ENCODE data around the gene PBOV1.

The PBOV1 gene

GRCh38 chr6:138196122-138196738 is 22.1 kb downstream of the PBOV1 start:
- WGBS (ENCODE audit: insufficient coverage) = 100% methylated on average over 3 of the region's 3 CpGs
- Histone ChIP-seq H3K4me3 (ENCODE audit: control insufficient read depth in 1 of 7, extremely low read depth in 1 of 7, insufficient read depth in 4 of 7, low read depth in 2 of 7, low read length in 6 of 7) (no peak overlapping the region), H3K9me3 (ENCODE audit: control extremely low read depth in 1 of 5, control insufficient read depth in 4 of 5, insufficient read depth in 2 of 5, low read depth in 1 of 5, low read length in 4 of 5) (no peaks in the 10 kb centered on the region), H3K27me3 (replicated peaks in 2 of 5; ENCODE audit: control insufficient read depth in 4 of 5, insufficient read depth in 5 of 5, low read length in 4 of 5) (no peaks in the 10 kb centered on the region), H3K4me1 (ENCODE audit: control extremely low read depth in 1 of 4, control insufficient read depth in 4 of 4, insufficient read depth in 4 of 4, low read length in 3 of 4) (no peaks in the 10 kb centered on the region), H3K36me3 (ENCODE audit: control insufficient read depth in 4 of 4, insufficient read depth in 4 of 4, low read length in 3 of 4) (no peaks in the 10 kb centered on the region), H3K27ac (ENCODE audit: insufficient read depth in 1 of 2, low read depth in 1 of 2, low read length in 2 of 2, poor library complexity in 1 of 2, severe bottlenecking in 2 of 2) (no peak overlapping the region)
- POLR2A ChIA-PET = no interaction called here
- CTCF ChIA-PET = no interaction called here
- no peak for DNase-seq

GRCh38 chr6:138194287-138194686 is 24.0 kb downstream of the PBOV1 start:
- POLR2A ChIA-PET = no interaction called here
- DNase-seq = no peak
- Histone ChIP-seq H3K36me3 (ENCODE audit: control insufficient read depth in 4 of 4, insufficient read depth in 4 of 4, low read length in 3 of 4) (no peaks in the 10 kb centered on the region), H3K27me3 (replicated peaks in 2 of 5; ENCODE audit: control insufficient read depth in 4 of 5, insufficient read depth in 5 of 5, low read length in 4 of 5) (no peaks in the 10 kb centered on the region), H3K4me3 (ENCODE audit: control insufficient read depth in 1 of 7, extremely low read depth in 1 of 7, insufficient read depth in 4 of 7, low read depth in 2 of 7, low read length in 6 of 7) (no peak overlapping the region), H3K4me1 (ENCODE audit: control extremely low read depth in 1 of 4, control insufficient read depth in 4 of 4, insufficient read depth in 4 of 4, low read length in 3 of 4) (no peaks in the 10 kb centered on the region), H3K27ac (ENCODE audit: insufficient read depth in 1 of 2, low read depth in 1 of 2, low read length in 2 of 2, poor library complexity in 1 of 2, severe bottlenecking in 2 of 2) (no peak overlapping the region), H3K9me3 (ENCODE audit: control extremely low read depth in 1 of 5, control insufficient read depth in 4 of 5, insufficient read depth in 2 of 5, low read depth in 1 of 5, low read length in 4 of 5) (no peaks in the 10 kb centered on the region)
- WGBS (ENCODE audit: insufficient coverage) = 100% methylated on average over 1 of the region's 4 CpGs
- CTCF ChIA-PET = no interaction called here

GRCh38 chr6:138188278-138188941 is 29.9 kb downstream of the PBOV1 start:
- no peak for DNase-seq
- Histone ChIP-seq H3K4me3 (ENCODE audit: control insufficient read depth in 1 of 7, extremely low read depth in 1 of 7, insufficient read depth in 4 of 7, low read depth in 2 of 7, low read length in 6 of 7) (no peak overlapping the region), H3K27me3 (replicated peaks in 2 of 5; ENCODE audit: control insufficient read depth in 4 of 5, insufficient read depth in 5 of 5, low read length in 4 of 5) (peaks cover 0 to 5% (median 0%) of the 10 kb centered on the region in 5 experiments), H3K36me3 (ENCODE audit: control insufficient read depth in 4 of 4, insufficient read depth in 4 of 4, low read length in 3 of 4) (no peaks in the 10 kb centered on the region), H3K4me1 (ENCODE audit: control extremely low read depth in 1 of 4, control insufficient read depth in 4 of 4, insufficient read depth in 4 of 4, low read length in 3 of 4) (no peaks in the 10 kb centered on the region), H3K9me3 (ENCODE audit: control extremely low read depth in 1 of 5, control insufficient read depth in 4 of 5, insufficient read depth in 2 of 5, low read depth in 1 of 5, low read length in 4 of 5) (peaks cover 0 to 4% (median 0%) of the 10 kb centered on the region in 5 experiments), H3K27ac (ENCODE audit: insufficient read depth in 1 of 2, low read depth in 1 of 2, low read length in 2 of 2, poor library complexity in 1 of 2, severe bottlenecking in 2 of 2) (no peak overlapping the region)
- WGBS (ENCODE audit: insufficient coverage) = 90% methylated on average over 2 of the region's 5 CpGs
- ChIA-PET CTCF (no interaction called here), POLR2A (no interaction called here)

- Histone ChIP-seq H3K36me3 (ENCODE audit: control insufficient read depth in 4 of 4, insufficient read depth in 4 of 4, low read length in 3 of 4) (no peaks in the 10 kb centered on the region), H3K4me3 (ENCODE audit: control insufficient read depth in 1 of 7, extremely low read depth in 1 of 7, insufficient read depth in 4 of 7, low read depth in 2 of 7, low read length in 6 of 7) (no peak overlapping the region), H3K9me3 (ENCODE audit: control extremely low read depth in 1 of 5, control insufficient read depth in 4 of 5, insufficient read depth in 2 of 5, low read depth in 1 of 5, low read length in 4 of 5) (peaks cover 0 to 4% (median 0%) of the 10 kb centered on the region in 5 experiments), H3K27me3 (replicated peaks in 2 of 5; ENCODE audit: control insufficient read depth in 4 of 5, insufficient read depth in 5 of 5, low read length in 4 of 5) (peaks cover 0 to 7% (median 0%) of the 10 kb centered on the region in 5 experiments), H3K4me1 (ENCODE audit: control extremely low read depth in 1 of 4, control insufficient read depth in 4 of 4, insufficient read depth in 4 of 4, low read length in 3 of 4) (no peaks in the 10 kb centered on the region), H3K27ac (ENCODE audit: insufficient read depth in 1 of 2, low read depth in 1 of 2, low read length in 2 of 2, poor library complexity in 1 of 2, severe bottlenecking in 2 of 2) (no peak overlapping the region)
- POLR2A ChIA-PET = no interaction called here
- 96% methylated on average over 4 of the region's 4 CpGs for WGBS (ENCODE audit: insufficient coverage)
- CTCF ChIA-PET = no interaction called here
- no peak for DNase-seq
Measured at GRCh38 chr6:138187156-138187555, 31.1 kb downstream of the PBOV1 start.

GRCh38 chr6:138184230-138184629 is 34.1 kb downstream of the PBOV1 start:
- no peaks in the 10 kb centered on the region for H3K4me1 ChIP-seq (ENCODE audit: control extremely low read depth in 1 of 4, control insufficient read depth in 4 of 4, insufficient read depth in 4 of 4, low read length in 3 of 4)
- no peaks in the 10 kb centered on the region for H3K36me3 ChIP-seq (ENCODE audit: control insufficient read depth in 4 of 4, insufficient read depth in 4 of 4, low read length in 3 of 4)
- H3K27me3 ChIP-seq (replicated peaks in 2 of 5; ENCODE audit: control insufficient read depth in 4 of 5, insufficient read depth in 5 of 5, low read length in 4 of 5) = peaks cover 0 to 7% (median 0%) of the 10 kb centered on the region in 5 experiments
- no peak for DNase-seq
- ChIA-PET POLR2A (no interaction called here), CTCF (interaction anchor here (1.4 kb wide), 1 partner anchor 8 kb away, joined by 4 read pairs; no protein-coding TSS in a partner anchor)
- H3K4me3 ChIP-seq (ENCODE audit: control insufficient read depth in 1 of 7, extremely low read depth in 1 of 7, insufficient read depth in 4 of 7, low read depth in 2 of 7, low read length in 6 of 7) = no peak overlapping the region
- peaks cover 0 to 4% (median 0%) of the 10 kb centered on the region in 5 experiments for H3K9me3 ChIP-seq (ENCODE audit: control extremely low read depth in 1 of 5, control insufficient read depth in 4 of 5, insufficient read depth in 2 of 5, low read depth in 1 of 5, low read length in 4 of 5)
- 89% methylated on average over 3 of the region's 3 CpGs for WGBS (ENCODE audit: insufficient coverage)
- no peak overlapping the region for H3K27ac ChIP-seq (ENCODE audit: insufficient read depth in 1 of 2, low read depth in 1 of 2, low read length in 2 of 2, poor library complexity in 1 of 2, severe bottlenecking in 2 of 2)

- H3K27me3 ChIP-seq (replicated peaks in 2 of 5; ENCODE audit: control insufficient read depth in 4 of 5, insufficient read depth in 5 of 5, low read length in 4 of 5) = peaks cover 0 to 7% (median 0%) of the 10 kb centered on the region in 5 experiments
- H3K4me1 ChIP-seq (ENCODE audit: control extremely low read depth in 1 of 4, control insufficient read depth in 4 of 4, insufficient read depth in 4 of 4, low read length in 3 of 4) = no peaks in the 10 kb centered on the region
- no peak for DNase-seq
- H3K4me3 ChIP-seq (ENCODE audit: control insufficient read depth in 1 of 7, extremely low read depth in 1 of 7, insufficient read depth in 4 of 7, low read depth in 2 of 7, low read length in 6 of 7) = no peak overlapping the region
- POLR2A ChIA-PET = no interaction called here
- 100% methylated on average over 3 of the region's 4 CpGs for WGBS (ENCODE audit: insufficient coverage)
- CTCF ChIA-PET = interaction anchor here (1.4 kb wide), 1 partner anchor 9 kb away, joined by 4 read pairs; no protein-coding TSS in a partner anchor
- no peak overlapping the region for H3K27ac ChIP-seq (ENCODE audit: insufficient read depth in 1 of 2, low read depth in 1 of 2, low read length in 2 of 2, poor library complexity in 1 of 2, severe bottlenecking in 2 of 2)
- no peaks in the 10 kb centered on the region for H3K36me3 ChIP-seq (ENCODE audit: control insufficient read depth in 4 of 4, insufficient read depth in 4 of 4, low read length in 3 of 4)
- peaks cover 0 to 4% (median 0%) of the 10 kb centered on the region in 5 experiments for H3K9me3 ChIP-seq (ENCODE audit: control extremely low read depth in 1 of 5, control insufficient read depth in 4 of 5, insufficient read depth in 2 of 5, low read depth in 1 of 5, low read length in 4 of 5)
Measured at GRCh38 chr6:138183790-138184134, 34.5 kb downstream of the PBOV1 start.

GRCh38 chr6:138182939-138183789 is 35.1 kb downstream of the PBOV1 start:
- no peak for DNase-seq
- WGBS (ENCODE audit: insufficient coverage) = 96% methylated on average over 8 of the region's 8 CpGs
- Histone ChIP-seq H3K36me3 (ENCODE audit: control insufficient read depth in 4 of 4, insufficient read depth in 4 of 4, low read length in 3 of 4) (no peaks in the 10 kb centered on the region), H3K4me3 (ENCODE audit: control insufficient read depth in 1 of 7, extremely low read depth in 1 of 7, insufficient read depth in 4 of 7, low read depth in 2 of 7, low read length in 6 of 7) (no peak overlapping the region), H3K27me3 (replicated peaks in 2 of 5; ENCODE audit: control insufficient read depth in 4 of 5, insufficient read depth in 5 of 5, low read length in 4 of 5) (peaks cover 0 to 7% (median 0%) of the 10 kb centered on the region in 5 experiments), H3K9me3 (ENCODE audit: control extremely low read depth in 1 of 5, control insufficient read depth in 4 of 5, insufficient read depth in 2 of 5, low read depth in 1 of 5, low read length in 4 of 5) (peaks cover 0 to 4% (median 1%) of the 10 kb centered on the region in 5 experiments), H3K27ac (ENCODE audit: insufficient read depth in 1 of 2, low read depth in 1 of 2, low read length in 2 of 2, poor library complexity in 1 of 2, severe bottlenecking in 2 of 2) (no peak overlapping the region), H3K4me1 (ENCODE audit: control extremely low read depth in 1 of 4, control insufficient read depth in 4 of 4, insufficient read depth in 4 of 4, low read length in 3 of 4) (no peaks in the 10 kb centered on the region)
- ChIA-PET POLR2A (no interaction called here), CTCF (interaction anchor here (1.4 kb wide), 1 partner anchor 10 kb away, joined by 4 read pairs; no protein-coding TSS in a partner anchor)

Data from common myeloid progenitor, CD34-positive (primary cell).